K562 (cell line): ENCODE data around the gene IQCN. TPM values are rescaled to one million over a fixed set of nuclear protein-coding genes. Genes with fewer than 3 reads are reported as not detected.
A peak's percentile ranks its signal among the peaks of the same experiment; 100 is the strongest.

ENCODE experiments used
- CBFA2T2 ChIP-seq: fragments of 450-650 bp; conservative IDR thresholded peaks from 2 replicates; pipeline ENCODE4 v1.6.1; 2017; ENCODE audit warnings: mild to moderate bottlenecking
- CHD7 ChIP-seq: fragments of 200-600 bp; sonication (generic); IDR thresholded peaks from one replicate; pipeline ENCODE4 v1.6.1; 2012; ENCODE audit warnings: mild to moderate bottlenecking, low read depth, low read length, inconsistent platforms
- CTCFL ChIP-seq: IDR thresholded peaks from 2 replicates; pipeline ENCODE4 v1.6.1; 2011; ENCODE audit warnings: borderline replicate concordance, low read depth, mild to moderate bottlenecking, moderate library complexity, low read length; ENCODE audit not compliant: insufficient read depth, poor library complexity, severe bottlenecking
- FUS ChIP-seq: fragments of 200-400 bp; formaldehyde crosslinking; optimal IDR thresholded peaks from 2 replicates; pipeline ENCODE3; 2017; ENCODE audit warnings: low read depth, low read length
- HCFC1 ChIP-seq: IDR thresholded peaks from 2 replicates; pipeline ENCODE4 v1.6.1; 2012; ENCODE audit warnings: low read depth, low read length, improper control_type of control experiment
- ILF3 ChIP-seq: fragments of 450-650 bp; IDR thresholded peaks from 2 replicates; pipeline ENCODE4 v1.6.1; 2018; ENCODE audit warnings: antibody characterized with exemption, mild to moderate bottlenecking, moderate library complexity, borderline replicate concordance
- POLR2AphosphoS5 ChIP-seq: IDR thresholded peaks from 2 replicates; pipeline ENCODE4 v1.6.1; 2011; ENCODE audit warnings: mild to moderate bottlenecking, low read depth, low read length, moderate library complexity; ENCODE audit not compliant: control insufficient read depth, insufficient read depth
- ZBED1 ChIP-seq: IDR thresholded peaks from 2 replicates; pipeline ENCODE4 v1.6.1; 2014
- ZNF134 ChIP-seq: fragments of 250-450 bp; sonication (Bioruptor Pico); conservative IDR thresholded peaks from 2 replicates; pipeline ENCODE4 v1.4.0; 2020
- ZNF280B ChIP-seq: fragments of 250-450 bp; sonication (Bioruptor Pico); IDR thresholded peaks from 2 replicates; pipeline ENCODE4 v1.5.1; 2021; ENCODE audit warnings: mild to moderate bottlenecking
- polyA plus RNA-seq, 8 experiments: library from polyadenylated mRNA; depleted of rRNA in 4 of 8; stranded (reverse) in 5 of 8; unstranded in 3 of 8; fragments of >200 nt; fragmentation: Nextera tagmentation in 2 of 8; fragmentation: Illumina TruSeq in 1 of 8; extraction: Ambion mirVana in 2 of 8; extraction: Trizol in 1 of 8; gene quantifications; 2 replicates each; pipeline versions ENCODE4 v1.2.1 to v1.2.3, GENCODE V29; 2011 to 2014; ENCODE audit warnings: inconsistent platforms in 1 of 8, missing spikeins in 1 of 8
- total RNA-seq, 7 experiments: library from RNA; depleted of rRNA in 6 of 7; stranded (reverse); fragments of >200 nt in 6 of 7; fragmentation: Illumina TruSeq in 2 of 7; extraction: Trizol in 2 of 7; gene quantifications; 2 replicates each; pipeline versions ENCODE4 v1.2.1 to v1.2.3, GENCODE V29; 2011 to 2021; ENCODE audit warnings: low replicate concordance in 1 of 7

The IQCN gene
- total and polyA plus RNA-seq, 9 of the 15 experiments (the other 6 are each of a cell fraction or from before 2014, with no cell fraction given) = 0.01 to 0.07 (median 0.04) TPM; not detected in 3

GRCh38 chr19:18322759-18323460, 48.7 kb upstream of the IQCN start, which contains the start of gene LSM4 (continued):
- no peak for TF ChIP-seq CHD7
- no peak for TF ChIP-seq CBFA2T2
- TF ChIP-seq ILF3 = no peak
- TF ChIP-seq ZNF134 (CRISPR knock-in tag) = no peak
- TF ChIP-seq POLR2AphosphoS5 = peak; percentile 48
- peak; percentile 60 for TF ChIP-seq FUS
- TF ChIP-seq ZBED1 = no peak
- no peak for TF ChIP-seq CTCFL
- no peak for TF ChIP-seq ZNF280B (CRISPR knock-in tag)
- peak; percentile 55 for TF ChIP-seq HCFC1
